ENCODE data around the gene STK32C.

- TF ChIP-seq FOXK2 (IDR thresholded peaks at IDR 0.05) (no peak), ZNF384 (IDR thresholded peaks at IDR 0.05) (no peak), FOXM1 (IDR thresholded peaks at IDR 0.05; ENCODE audit: borderline replicate concordance) (no peak), SUZ12 (IDR thresholded peaks at IDR 0.05) (no peak), FOXA1 (IDR thresholded peaks at IDR 0.05) (no peak), PKNOX1 (IDR thresholded peaks at IDR 0.05) (no peak), SP1 (IDR thresholded peaks at IDR 0.05) (no peak), L3MBTL2 (conservative IDR thresholded peaks at IDR 0.05) (no peak), TARDBP (IDR thresholded peaks at IDR 0.05) (no peak), ARNT (IDR thresholded peaks at IDR 0.05) (no peak), BHLHE40 (IDR thresholded peaks at IDR 0.05; ENCODE audit: borderline replicate concordance) (no peak), ELF4 (IDR thresholded peaks at IDR 0.05) (no peak), HDGF (IDR thresholded peaks at IDR 0.05; ENCODE audit: borderline replicate concordance) (no peak), NFRKB (IDR thresholded peaks at IDR 0.05) (no peak)
Observed at GRCh38 chr10:132258423-132258822, 49.3 kb downstream of the STK32C start.

All from HEK293T (cell line).